HG03469 (cell line): ENCODE measurements around the gene KRTAP12-4.
"Not testable (repeated sequence)": the region's sequence is repeated elsewhere in the genome, so short reads cannot be mapped to it uniquely, and the experiment has no call there.

Source experiments
- ATAC-seq: cut with Tn5 transposase; IDR thresholded peaks from one replicate; pipeline ENCODE4 v1.9.1; 2021; ENCODE audit warnings: mild to moderate bottlenecking, moderate library complexity, moderate number of reproducible peaks; ENCODE audit not compliant: unreplicated experiment

KRTAP12-4 gene

GRCh38 chr21:44657635-44658540, 3.4 kb upstream of the KRTAP12-4 start, which contains the start of gene KRTAP12-3:
Gene KRTAP12-3 (plus strand): TSS chr21:44657932. CDS start chr21:44657980, 48 bp downstream.
- no peak for ATAC-seq

- no peak for ATAC-seq
Observed at GRCh38 chr21:44656868-44657267, 2.4 kb upstream of the KRTAP12-4 start.

GRCh38 chr21:44653656-44654575, 543 bp downstream of the KRTAP12-4 start:
- no peak for ATAC-seq

GRCh38 chr21:44653123-44653522, 1.3 kb downstream of the KRTAP12-4 start:
- no peak for ATAC-seq

- ATAC-seq = no peak
Observed at GRCh38 chr21:44650973-44651675, 3.3 kb downstream of the KRTAP12-4 start.

- no peak for ATAC-seq
Observed at GRCh38 chr21:44650265-44650972, 4.0 kb downstream of the KRTAP12-4 start.

- ATAC-seq = no peak
Observed at GRCh38 chr21:44649521-44650100, 4.8 kb downstream of the KRTAP12-4 start.

GRCh38 chr21:44648557-44649311, 5.7 kb downstream of the KRTAP12-4 start:
- no peak for ATAC-seq

- no peak for ATAC-seq
Observed at GRCh38 chr21:44647222-44647552, 7.3 kb downstream of the KRTAP12-4 start.

GRCh38 chr21:44646366-44647221, 7.9 kb downstream of the KRTAP12-4 start, which contains the start of gene KRTAP10-11:
Gene KRTAP10-11 (plus strand): TSS chr21:44646414. CDS start chr21:44646459, 45 bp downstream.
- ATAC-seq = not testable (repeated sequence)

- ATAC-seq = no peak
Observed at GRCh38 chr21:44644878-44645277, 9.6 kb downstream of the KRTAP12-4 start.

GRCh38 chr21:44643741-44644310, 10.6 kb downstream of the KRTAP12-4 start:
- no peak for ATAC-seq

- ATAC-seq = no peak
Observed at GRCh38 chr21:44640761-44641160, 13.7 kb downstream of the KRTAP12-4 start.

- ATAC-seq = no peak
Observed at GRCh38 chr21:44639331-44639655, 15.2 kb downstream of the KRTAP12-4 start.

GRCh38 chr21:44638506-44639330, 15.7 kb downstream of the KRTAP12-4 start:
- ATAC-seq = not testable (repeated sequence)

- not testable (repeated sequence) for ATAC-seq
Observed at GRCh38 chr21:44637851-44638348, 16.6 kb downstream of the KRTAP12-4 start.
